ENCODE measurements around the gene CTNNA3. TPM values are rescaled to one million over a fixed set of nuclear protein-coding genes. Genes with fewer than 3 reads are reported as not detected.

Gene CTNNA3
- total RNA-seq, 1 experiment from 2014 or later: 0.02 TPM

GRCh38 chr10:66767707-66768106 lies 928.3 kb downstream of the CTNNA3 start:
- Mint-ChIP-seq H3K36me3 (ENCODE audit: insufficient read depth, unreplicated experiment) (no peaks in the 10 kb centered on the region), H3K27me3 (ENCODE audit: insufficient read depth, unreplicated experiment) (no peaks in the 10 kb centered on the region), H3K4me1 (ENCODE audit: insufficient read depth, unreplicated experiment) (no peaks in the 10 kb centered on the region), H3K4me3 (ENCODE audit: unreplicated experiment) (no peak overlapping the region), H3K9me3 (ENCODE audit: unreplicated experiment) (no peaks in the 10 kb centered on the region), H3K27ac (ENCODE audit: low read depth, unreplicated experiment) (no peak overlapping the region)
- CTCF ChIA-PET: interaction anchor here (0.6 kb wide), 1 partner anchor 15 kb away, joined by 3 read pairs; no protein-coding TSS in a partner anchor
- intact Hi-C loops (cut with micrococcal nuclease): no loop called here
- TF ChIP-seq CTCF (IDR thresholded peaks at IDR 0.05; ENCODE audit: unreplicated experiment): no peak
- POLR2A ChIA-PET: interaction anchor here (0.6 kb wide), 1 partner anchor 19 kb away, joined by 3 read pairs; no protein-coding TSS in a partner anchor
- DNase-seq (ENCODE audit: unreplicated experiment): no peak
- BruUV-seq (replicated peaks): no TSS peak

DNA sequence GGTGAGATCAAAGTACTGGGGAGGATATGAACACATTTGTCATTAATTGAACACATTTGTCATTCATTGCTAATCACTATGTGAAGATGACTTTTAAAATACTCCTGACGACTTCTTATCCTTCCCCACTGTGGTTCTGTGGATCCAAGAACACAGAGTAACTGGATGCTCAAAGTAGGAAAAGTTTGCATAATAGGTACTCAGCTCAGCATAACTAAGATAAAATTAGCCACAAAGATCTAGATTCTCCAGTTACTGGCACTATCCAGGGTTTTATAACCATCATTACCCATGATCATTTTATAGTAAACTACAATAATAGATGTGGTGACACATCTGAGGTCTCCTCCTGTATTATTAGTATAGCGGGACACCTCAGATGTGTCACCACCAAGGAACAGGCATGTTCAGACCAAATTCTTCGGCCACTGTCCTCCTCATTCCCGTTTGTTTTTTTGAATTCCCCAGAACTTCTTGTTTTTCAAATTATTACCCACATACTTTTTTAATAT lies 933.7 kb downstream of the CTNNA3 start:
- CTCF ChIA-PET: interaction anchor here (0.6 kb wide), 1 partner anchor 1483 kb away, joined by 3 read pairs; no protein-coding TSS in a partner anchor
- no TSS peak for BruUV-seq (replicated peaks)

DNA sequence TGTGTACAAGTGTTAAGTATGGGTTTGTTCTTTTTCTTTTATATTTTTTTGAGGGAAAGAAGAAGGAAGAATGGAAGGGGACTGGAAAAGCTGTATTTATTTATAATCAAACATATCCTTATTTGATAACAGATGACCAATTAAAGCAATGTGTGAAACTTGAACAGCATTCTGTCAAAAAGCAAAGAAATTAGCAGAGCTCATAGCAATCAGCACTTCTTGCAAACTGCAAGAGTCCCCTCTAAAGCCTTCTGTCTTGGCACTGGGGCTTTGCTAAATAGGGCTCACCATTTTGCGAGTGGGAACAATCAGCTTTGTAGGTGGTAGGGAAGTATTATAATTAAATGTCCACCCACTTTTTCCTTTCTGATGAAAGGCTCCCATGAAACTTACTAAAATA lies 935.1 kb downstream of the CTNNA3 start:
- Mint-ChIP-seq H3K27ac (ENCODE audit: low read depth, unreplicated experiment) (no peak overlapping the region), H3K4me3 (ENCODE audit: unreplicated experiment) (no peak overlapping the region), H3K27me3 (ENCODE audit: insufficient read depth, unreplicated experiment) (no peaks in the 10 kb centered on the region), H3K36me3 (ENCODE audit: insufficient read depth, unreplicated experiment) (no peaks in the 10 kb centered on the region), H3K4me1 (ENCODE audit: insufficient read depth, unreplicated experiment) (no peaks in the 10 kb centered on the region), H3K9me3 (ENCODE audit: unreplicated experiment) (no peaks in the 10 kb centered on the region)
- ChIA-PET CTCF (interaction anchor here (0.5 kb wide), 1 partner anchor 50 kb away, joined by 3 read pairs; no protein-coding TSS in a partner anchor), POLR2A (interaction anchor here (1.6 kb wide), 1 partner anchor 21 kb away, joined by 4 read pairs; no protein-coding TSS in a partner anchor)
- TF ChIP-seq CTCF (IDR thresholded peaks at IDR 0.05; ENCODE audit: unreplicated experiment): no peak
- intact Hi-C loops (cut with micrococcal nuclease): no loop called here
- DNase-seq (ENCODE audit: unreplicated experiment): no peak
- BruUV-seq (replicated peaks): no TSS peak

More for the DNA sequence above, 933.7 kb downstream of the CTNNA3 start:
- no peaks in the 10 kb centered on the region for H3K4me1 Mint-ChIP-seq (ENCODE audit: insufficient read depth, unreplicated experiment)
- no peak for TF ChIP-seq CTCF (IDR thresholded peaks at IDR 0.05; ENCODE audit: unreplicated experiment)
- no peak overlapping the region for H3K27ac Mint-ChIP-seq (ENCODE audit: low read depth, unreplicated experiment)
- POLR2A ChIA-PET: no interaction called here
- no peak for DNase-seq (ENCODE audit: unreplicated experiment)
- intact Hi-C loops (cut with micrococcal nuclease): no loop called here
- no peak overlapping the region for H3K4me3 Mint-ChIP-seq (ENCODE audit: unreplicated experiment)
- H3K27me3 Mint-ChIP-seq (ENCODE audit: insufficient read depth, unreplicated experiment): no peaks in the 10 kb centered on the region
- H3K9me3 Mint-ChIP-seq (ENCODE audit: unreplicated experiment): no peaks in the 10 kb centered on the region
- H3K36me3 Mint-ChIP-seq (ENCODE audit: insufficient read depth, unreplicated experiment): no peaks in the 10 kb centered on the region

GRCh38 chr10:66755474-66755873 lies 940.5 kb downstream of the CTNNA3 start:
- intact Hi-C loops (cut with micrococcal nuclease): no loop called here
- no peak for TF ChIP-seq CTCF (IDR thresholded peaks at IDR 0.05; ENCODE audit: unreplicated experiment)
- POLR2A ChIA-PET: no interaction called here
- H3K9me3 Mint-ChIP-seq (ENCODE audit: unreplicated experiment): no peaks in the 10 kb centered on the region
- no peak overlapping the region for H3K27ac Mint-ChIP-seq (ENCODE audit: low read depth, unreplicated experiment)
- H3K4me3 Mint-ChIP-seq (ENCODE audit: unreplicated experiment): no peak overlapping the region
- no peaks in the 10 kb centered on the region for H3K36me3 Mint-ChIP-seq (ENCODE audit: insufficient read depth, unreplicated experiment)
- no peaks in the 10 kb centered on the region for H3K27me3 Mint-ChIP-seq (ENCODE audit: insufficient read depth, unreplicated experiment)
- CTCF ChIA-PET: no interaction called here
- H3K4me1 Mint-ChIP-seq (ENCODE audit: insufficient read depth, unreplicated experiment): no peaks in the 10 kb centered on the region
- BruUV-seq (replicated peaks): no TSS peak
- no peak for DNase-seq (ENCODE audit: unreplicated experiment)
